Measurements from ENCODE around the gene C8B. TPM values are rescaled to one million over a fixed set of nuclear protein-coding genes. Genes with fewer than 3 reads are reported as not detected.

C8B gene
- not detected for polyA plus RNA-seq (2012; ENCODE audit: insufficient read length, low read depth)

DNA sequence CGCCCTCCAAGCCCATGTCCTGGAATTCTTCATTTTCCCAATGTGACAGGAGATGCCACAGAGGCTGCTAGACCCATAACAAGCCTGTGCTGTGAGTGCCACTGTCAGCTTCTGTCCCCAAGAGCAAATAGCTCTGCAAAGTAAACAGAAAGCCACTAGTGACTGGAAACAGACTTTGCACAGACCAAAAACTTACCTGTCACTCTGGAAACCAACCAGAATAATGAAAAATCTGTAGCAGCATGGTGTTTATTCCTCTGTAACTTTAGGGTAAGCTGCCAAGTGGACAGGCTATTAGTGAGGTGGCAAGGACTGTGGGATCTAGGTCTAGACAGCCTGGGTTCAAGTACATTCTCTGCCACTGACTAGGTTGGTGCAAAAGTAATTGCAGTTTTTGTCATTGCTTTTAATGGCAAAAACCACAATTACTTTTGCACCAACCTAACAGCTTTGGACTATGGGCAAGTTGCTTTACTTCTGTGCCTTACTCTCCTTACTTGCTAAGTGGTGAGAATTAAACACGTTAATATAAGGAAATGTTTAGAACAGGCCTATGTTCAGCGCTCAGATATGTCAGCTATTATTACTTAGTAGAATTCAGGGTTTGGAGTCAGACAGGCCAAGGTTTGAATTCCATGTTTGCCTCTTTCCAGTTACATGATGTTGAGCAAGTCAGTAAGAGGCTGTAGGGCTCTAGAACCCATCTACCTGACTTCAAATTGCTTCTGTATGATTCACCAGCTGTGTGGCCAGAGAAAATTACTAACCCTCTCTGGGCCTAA is at the start of gene C8B:
Gene C8B (minus strand): TSS at position 100 of the 782 bp plus-strand sequence. CDS start 67 bp downstream, at position 33.
- TF ChIP-seq SIN3A (IDR thresholded peaks at IDR 0.05; ENCODE audit: borderline replicate concordance, insufficient read depth, low read length): no peak
- TF ChIP-seq, protein P1, sequence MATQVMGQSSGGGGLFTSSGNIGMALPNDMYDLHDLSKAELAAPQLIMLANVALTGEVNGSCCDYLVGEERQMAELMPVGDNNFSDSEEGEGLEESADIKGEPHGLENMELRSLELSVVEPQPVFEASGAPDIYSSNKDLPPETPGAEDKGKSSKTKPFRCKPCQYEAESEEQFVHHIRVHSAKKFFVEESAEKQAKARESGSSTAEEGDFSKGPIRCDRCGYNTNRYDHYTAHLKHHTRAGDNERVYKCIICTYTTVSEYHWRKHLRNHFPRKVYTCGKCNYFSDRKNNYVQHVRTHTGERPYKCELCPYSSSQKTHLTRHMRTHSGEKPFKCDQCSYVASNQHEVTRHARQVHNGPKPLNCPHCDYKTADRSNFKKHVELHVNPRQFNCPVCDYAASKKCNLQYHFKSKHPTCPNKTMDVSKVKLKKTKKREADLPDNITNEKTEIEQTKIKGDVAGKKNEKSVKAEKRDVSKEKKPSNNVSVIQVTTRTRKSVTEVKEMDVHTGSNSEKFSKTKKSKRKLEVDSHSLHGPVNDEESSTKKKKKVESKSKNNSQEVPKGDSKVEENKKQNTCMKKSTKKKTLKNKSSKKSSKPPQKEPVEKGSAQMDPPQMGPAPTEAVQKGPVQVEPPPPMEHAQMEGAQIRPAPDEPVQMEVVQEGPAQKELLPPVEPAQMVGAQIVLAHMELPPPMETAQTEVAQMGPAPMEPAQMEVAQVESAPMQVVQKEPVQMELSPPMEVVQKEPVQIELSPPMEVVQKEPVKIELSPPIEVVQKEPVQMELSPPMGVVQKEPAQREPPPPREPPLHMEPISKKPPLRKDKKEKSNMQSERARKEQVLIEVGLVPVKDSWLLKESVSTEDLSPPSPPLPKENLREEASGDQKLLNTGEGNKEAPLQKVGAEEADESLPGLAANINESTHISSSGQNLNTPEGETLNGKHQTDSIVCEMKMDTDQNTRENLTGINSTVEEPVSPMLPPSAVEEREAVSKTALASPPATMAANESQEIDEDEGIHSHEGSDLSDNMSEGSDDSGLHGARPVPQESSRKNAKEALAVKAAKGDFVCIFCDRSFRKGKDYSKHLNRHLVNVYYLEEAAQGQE (IDR thresholded peaks at IDR 0.05; ENCODE audit: insufficient read depth in 1 of 2, low read depth in 2 of 2, low read length in 2 of 2): no peak
- no peak for TF ChIP-seq TAF1 (IDR thresholded peaks at IDR 0.05; ENCODE audit: borderline replicate concordance, insufficient read depth, low read length)
- no peak for TF ChIP-seq POLR2AphosphoS5 (IDR thresholded peaks at IDR 0.05; ENCODE audit: low read depth, low read length)

DNA sequence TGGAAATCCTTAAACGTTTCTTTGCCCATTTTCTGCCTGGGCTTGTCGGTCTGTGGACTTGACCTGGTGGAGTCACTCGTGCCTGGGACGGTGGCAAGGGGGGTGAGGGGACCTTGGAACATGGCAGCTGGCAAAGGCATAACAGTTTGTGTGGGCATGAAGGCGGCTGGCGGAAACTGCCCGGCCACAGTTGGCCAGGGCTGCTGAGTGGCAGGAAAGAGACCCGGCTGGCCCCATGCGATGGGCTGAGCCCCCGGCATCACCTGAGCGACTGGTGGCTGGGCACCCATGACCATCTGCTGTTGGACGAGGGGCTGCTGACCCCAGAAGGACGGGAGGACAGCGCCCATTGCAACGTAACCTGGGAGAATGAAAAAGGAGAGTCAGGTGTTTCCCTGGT is 49.3 kb upstream of the C8B start:
- TF ChIP-seq FOXP2 (optimal IDR thresholded peaks at IDR 0.05; ENCODE audit: borderline replicate concordance, extremely low read depth, extremely low read length, insufficient read depth) (no peak), POLR2AphosphoS5 (IDR thresholded peaks at IDR 0.05; ENCODE audit: low read depth, low read length) (no peak), TAF1 (IDR thresholded peaks at IDR 0.05; ENCODE audit: borderline replicate concordance, insufficient read depth, low read length) (no peak), SIN3A (IDR thresholded peaks at IDR 0.05; ENCODE audit: borderline replicate concordance, insufficient read depth, low read length) (no peak)
- TF ChIP-seq, protein P1 (IDR thresholded peaks at IDR 0.05; ENCODE audit: insufficient read depth in 1 of 2, low read depth in 2 of 2, low read length in 2 of 2): no peak

DNA sequence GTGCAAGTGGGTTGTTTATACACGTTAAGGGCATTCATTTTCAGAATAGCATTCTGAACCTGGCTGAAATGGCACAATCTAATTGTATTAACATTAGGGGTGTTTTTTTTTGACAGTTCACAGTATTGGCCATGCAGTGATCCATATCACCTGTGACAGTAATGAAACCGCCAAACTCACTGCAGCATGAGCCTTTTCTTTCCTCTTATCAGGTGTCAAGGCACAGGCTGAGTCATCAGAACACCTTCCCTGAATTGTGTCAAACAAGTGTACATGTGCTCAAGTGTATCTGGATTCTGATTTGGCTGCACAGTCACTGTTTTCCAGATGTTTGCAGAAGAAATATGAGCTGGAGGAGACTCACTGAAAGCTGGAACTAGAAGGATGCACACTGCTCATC is 47.7 kb upstream of the C8B start:
- TF ChIP-seq SIN3A (IDR thresholded peaks at IDR 0.05; ENCODE audit: borderline replicate concordance, insufficient read depth, low read length): no peak
- TF ChIP-seq POLR2AphosphoS5 (IDR thresholded peaks at IDR 0.05; ENCODE audit: low read depth, low read length): no peak
- TF ChIP-seq, protein P1 (IDR thresholded peaks at IDR 0.05; ENCODE audit: insufficient read depth in 1 of 2, low read depth in 2 of 2, low read length in 2 of 2): no peak
- TF ChIP-seq FOXP2 (optimal IDR thresholded peaks at IDR 0.05; ENCODE audit: borderline replicate concordance, extremely low read depth, extremely low read length, insufficient read depth): no peak
- TF ChIP-seq TAF1 (IDR thresholded peaks at IDR 0.05; ENCODE audit: borderline replicate concordance, insufficient read depth, low read length): no peak

DNA sequence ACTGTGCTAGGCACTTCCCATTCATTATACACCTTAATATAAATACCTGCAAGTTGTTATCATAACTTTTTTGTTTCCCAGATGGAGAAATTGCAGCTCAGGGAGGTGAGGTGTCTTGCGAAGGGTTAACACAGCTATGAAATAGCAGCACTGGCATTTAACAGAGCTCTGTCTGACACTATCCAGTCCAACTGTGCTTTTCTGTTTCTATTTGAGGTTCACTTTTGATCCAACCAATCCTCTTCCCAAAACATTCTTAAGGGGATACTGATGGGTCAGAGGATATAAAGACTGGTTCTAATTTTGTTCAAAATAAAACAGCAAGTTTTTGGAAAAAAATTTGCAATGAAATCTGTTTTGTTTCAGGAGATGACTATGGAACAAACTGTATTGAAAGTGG is 46.5 kb upstream of the C8B start:
- TF ChIP-seq SIN3A (IDR thresholded peaks at IDR 0.05; ENCODE audit: borderline replicate concordance, insufficient read depth, low read length): no peak
- no peak for TF ChIP-seq POLR2AphosphoS5 (IDR thresholded peaks at IDR 0.05; ENCODE audit: low read depth, low read length)
- no peak for TF ChIP-seq FOXP2 (optimal IDR thresholded peaks at IDR 0.05; ENCODE audit: borderline replicate concordance, extremely low read depth, extremely low read length, insufficient read depth)
- TF ChIP-seq, protein P1 (IDR thresholded peaks at IDR 0.05; ENCODE audit: insufficient read depth in 1 of 2, low read depth in 2 of 2, low read length in 2 of 2): no peak
- no peak for TF ChIP-seq TAF1 (IDR thresholded peaks at IDR 0.05; ENCODE audit: borderline replicate concordance, insufficient read depth, low read length)
